Upper lobe of right lung (tissue), 1 donor: ENCODE results near the gene TRAPPC11. TPM values are rescaled to one million over a fixed set of nuclear protein-coding genes. Genes with fewer than 3 reads are reported as not detected.

Experiments used
- ATAC-seq: fragments of 200-7000 bp; cut with Tn5 transposase; one replicate; pipeline ENCODE4 v1.9.1; 2020; ENCODE audit warnings: mild to moderate bottlenecking, moderate library complexity
- DNase-seq: peaks from one replicate; pipeline ENCODE4 v3.0.0-alpha.2; 2020
- H3K27ac ChIP-seq: fragments of 200-600 bp; one replicate; pipeline ENCODE4 v1.8.0; 2022
- H3K27me3 ChIP-seq: fragments of 200-600 bp; one replicate; pipeline ENCODE4 v1.8.0; 2022; ENCODE audit warnings: mild to moderate bottlenecking
- H3K36me3 ChIP-seq: fragments of 200-600 bp; one replicate; pipeline ENCODE4 v1.8.0; 2022
- H3K4me1 ChIP-seq: fragments of 200-600 bp; one replicate; pipeline ENCODE4 v1.8.0; 2022
- H3K4me3 ChIP-seq: fragments of 200-600 bp; one replicate; pipeline ENCODE4 v1.8.0; 2022; ENCODE audit warnings: mild to moderate bottlenecking
- H3K9me3 ChIP-seq: fragments of 200-600 bp; one replicate; pipeline ENCODE4 v1.8.0; 2022
- intact Hi-C: fragments of 100-400 bp; cut with DNase I; formaldehyde crosslinking; loops from one replicate; pipeline ENCODE4 v1.11.0; 2022
- total RNA-seq: library from RNA; stranded (reverse); fragmentation: NEBNext Ultra II Directional; extraction: Animal tissue kit (Norgen Biotek cat#: 25700); gene quantifications from one replicate; pipeline ENCODE4 v1.2.1, GENCODE V29; 2021
- TF ChIP-seq, protein P1 (sequence below): fragments of 200-600 bp; IDR thresholded peaks from one replicate; pipeline ENCODE4 v1.8.0; 2022; ENCODE audit warnings: antibody characterized with exemption
- donor health status: DM: no; HTN: yes; CAD: no; lungs with severe emphysema.

TRAPPC11 gene
- total RNA-seq, 1 donor from 2014 or later = 31.7 TPM

DNA sequence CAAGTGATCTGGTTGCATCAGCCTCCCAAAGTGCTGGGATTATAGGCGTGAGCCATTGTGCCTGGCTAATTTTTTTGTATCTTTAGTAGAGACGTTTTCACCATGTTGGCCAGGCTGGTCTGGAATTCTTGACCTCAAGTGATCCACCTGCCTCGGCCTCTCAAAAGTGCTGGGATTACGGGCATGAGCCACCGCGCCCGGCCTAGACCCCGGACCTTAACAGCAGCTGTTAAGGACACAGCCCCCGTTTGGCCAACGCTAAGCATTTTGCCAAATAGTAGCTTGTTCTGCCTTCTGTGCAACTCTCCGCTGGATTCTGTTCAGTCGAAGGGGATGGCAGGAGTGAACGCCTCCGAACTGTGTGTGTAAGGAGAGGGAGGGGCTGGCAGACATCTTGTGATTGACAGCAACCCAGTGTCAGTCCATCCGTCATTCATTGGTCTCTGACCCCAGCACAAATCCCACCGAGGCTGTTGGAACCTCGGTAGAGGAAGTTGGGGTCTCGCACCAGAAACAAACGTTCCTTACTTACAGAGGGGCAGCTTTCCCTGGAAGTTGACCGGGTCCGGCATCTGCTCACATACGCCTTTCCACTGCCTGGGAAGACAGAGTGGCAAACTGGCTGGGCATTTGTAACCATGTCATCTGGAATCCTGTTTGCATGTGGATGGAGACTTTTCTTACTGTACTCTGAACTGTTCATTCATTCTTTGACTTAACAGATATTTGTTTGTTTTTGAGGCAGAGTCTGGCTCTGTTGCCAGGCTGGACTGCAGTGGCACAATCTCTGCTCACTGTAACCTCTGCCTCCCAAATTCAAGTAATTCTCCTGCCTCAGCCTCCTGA is 69.4 kb downstream of the TRAPPC11 start:
- H3K9me3 ChIP-seq = no peaks in the 10 kb centered on the region
- H3K4me3 ChIP-seq = no peak overlapping the region
- H3K27me3 ChIP-seq = no peaks in the 10 kb centered on the region
- TF ChIP-seq, protein P1, sequence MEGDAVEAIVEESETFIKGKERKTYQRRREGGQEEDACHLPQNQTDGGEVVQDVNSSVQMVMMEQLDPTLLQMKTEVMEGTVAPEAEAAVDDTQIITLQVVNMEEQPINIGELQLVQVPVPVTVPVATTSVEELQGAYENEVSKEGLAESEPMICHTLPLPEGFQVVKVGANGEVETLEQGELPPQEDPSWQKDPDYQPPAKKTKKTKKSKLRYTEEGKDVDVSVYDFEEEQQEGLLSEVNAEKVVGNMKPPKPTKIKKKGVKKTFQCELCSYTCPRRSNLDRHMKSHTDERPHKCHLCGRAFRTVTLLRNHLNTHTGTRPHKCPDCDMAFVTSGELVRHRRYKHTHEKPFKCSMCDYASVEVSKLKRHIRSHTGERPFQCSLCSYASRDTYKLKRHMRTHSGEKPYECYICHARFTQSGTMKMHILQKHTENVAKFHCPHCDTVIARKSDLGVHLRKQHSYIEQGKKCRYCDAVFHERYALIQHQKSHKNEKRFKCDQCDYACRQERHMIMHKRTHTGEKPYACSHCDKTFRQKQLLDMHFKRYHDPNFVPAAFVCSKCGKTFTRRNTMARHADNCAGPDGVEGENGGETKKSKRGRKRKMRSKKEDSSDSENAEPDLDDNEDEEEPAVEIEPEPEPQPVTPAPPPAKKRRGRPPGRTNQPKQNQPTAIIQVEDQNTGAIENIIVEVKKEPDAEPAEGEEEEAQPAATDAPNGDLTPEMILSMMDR = no peak
- intact Hi-C loops = no loop called here
- no peak overlapping the region for H3K27ac ChIP-seq
- peaks cover under 1% of the 10 kb centered on the region for H3K4me1 ChIP-seq
- ATAC-seq (no peak), DNase-seq (no peak)
- H3K36me3 ChIP-seq = no peaks in the 10 kb centered on the region

DNA sequence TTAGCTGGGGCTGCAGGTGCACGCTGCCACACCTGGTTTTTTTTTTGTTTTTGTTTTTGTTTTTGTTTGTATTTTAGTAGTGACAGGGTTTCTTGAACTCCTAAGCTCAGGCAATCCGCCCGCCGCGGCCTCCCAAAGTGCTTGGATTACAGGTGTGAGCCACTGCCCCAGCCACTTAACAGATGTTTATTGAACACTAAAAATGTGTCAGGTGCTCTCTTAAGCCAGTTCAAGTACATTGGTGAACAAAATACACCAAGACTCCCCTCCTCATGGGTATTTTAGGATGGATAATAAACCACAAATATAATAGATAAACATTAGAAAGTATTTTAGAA is 69.9 kb downstream of the TRAPPC11 start:
- Histone ChIP-seq H3K4me1 (no peaks in the 10 kb centered on the region), H3K9me3 (no peaks in the 10 kb centered on the region), H3K27me3 (no peaks in the 10 kb centered on the region), H3K4me3 (no peak overlapping the region), H3K27ac (no peak overlapping the region), H3K36me3 (no peaks in the 10 kb centered on the region)
- TF ChIP-seq, protein P1 = no peak
- ATAC-seq = no peak
- intact Hi-C loops = no loop called here
- no peak for DNase-seq

DNA sequence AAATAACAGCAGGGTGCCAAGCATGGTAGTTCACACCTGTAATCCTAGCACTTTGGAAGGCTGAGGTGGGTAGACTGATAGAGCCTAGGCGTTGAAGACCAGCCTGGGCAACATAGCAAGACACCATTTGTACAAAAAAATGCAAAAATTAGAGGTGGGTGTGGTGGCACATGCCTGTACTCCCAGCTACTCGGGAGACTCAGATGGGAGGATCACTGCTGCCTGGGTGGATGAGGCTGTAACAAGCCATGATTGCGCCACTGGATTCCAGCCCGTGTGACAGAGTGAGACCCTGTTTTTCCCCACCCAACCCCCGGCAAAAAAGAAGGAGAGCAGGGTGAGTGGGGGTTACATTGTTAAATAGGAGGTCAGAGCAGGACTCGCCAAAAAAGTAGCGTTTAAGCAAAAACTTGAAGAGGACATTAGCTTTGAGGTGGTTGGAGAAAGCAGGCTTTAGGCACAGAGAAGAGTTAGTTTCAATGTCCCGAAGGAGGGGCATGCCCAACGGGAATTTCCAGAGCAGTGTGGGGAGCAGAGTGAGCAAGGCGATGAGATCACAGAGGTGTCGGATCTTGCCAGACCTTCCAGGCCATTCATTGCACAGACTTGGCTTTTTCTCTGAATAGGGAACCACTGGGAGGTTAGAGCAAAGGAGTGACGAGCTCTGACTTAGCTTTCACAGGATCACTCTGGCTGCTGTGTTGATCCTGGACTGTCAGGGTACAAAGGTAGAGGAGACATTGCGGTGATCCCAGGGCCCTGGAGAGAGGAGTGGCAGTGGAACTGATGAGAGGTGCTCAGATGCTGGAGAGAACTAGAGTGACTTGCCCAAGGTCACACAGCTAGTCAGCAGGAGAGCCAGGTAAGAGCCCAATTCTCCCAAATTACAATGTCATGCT is 70.6 kb downstream of the TRAPPC11 start:
- Histone ChIP-seq H3K27me3 (no peaks in the 10 kb centered on the region), H3K9me3 (no peaks in the 10 kb centered on the region), H3K36me3 (no peaks in the 10 kb centered on the region), H3K4me3 (no peak overlapping the region), H3K27ac (no peak overlapping the region), H3K4me1 (no peaks in the 10 kb centered on the region)
- DNase-seq (no peak), ATAC-seq (peak; percentile 21)
- intact Hi-C loops = no loop called here
- TF ChIP-seq, protein P1 = no peak

DNA sequence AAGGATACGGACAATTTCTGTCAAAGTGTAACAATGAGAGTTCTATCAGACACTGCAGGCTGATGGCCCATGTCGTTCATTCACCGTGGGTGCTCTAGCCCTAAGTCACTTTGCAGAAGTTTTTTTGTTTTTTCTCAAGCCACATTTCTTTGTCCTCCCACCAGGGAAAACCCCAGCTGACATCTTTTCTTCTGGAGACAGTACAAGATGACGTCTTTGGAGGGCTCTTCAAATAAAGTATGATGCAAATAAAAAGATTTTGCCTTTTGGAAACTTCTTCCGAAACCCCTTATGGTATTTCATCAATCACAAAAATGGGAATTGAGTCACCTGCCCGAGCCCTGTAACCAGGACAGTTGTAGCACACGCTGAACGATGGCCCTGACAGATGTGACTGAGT is 73.2 kb downstream of the TRAPPC11 start:
- ATAC-seq = no peak
- H3K4me1 ChIP-seq = no peaks in the 10 kb centered on the region
- no peak overlapping the region for H3K27ac ChIP-seq
- no peak overlapping the region for H3K4me3 ChIP-seq
- no peak for DNase-seq
- TF ChIP-seq, protein P1 = no peak
- no peaks in the 10 kb centered on the region for H3K36me3 ChIP-seq
- H3K27me3 ChIP-seq = no peaks in the 10 kb centered on the region
- intact Hi-C loops = no loop called here
- no peaks in the 10 kb centered on the region for H3K9me3 ChIP-seq

DNA sequence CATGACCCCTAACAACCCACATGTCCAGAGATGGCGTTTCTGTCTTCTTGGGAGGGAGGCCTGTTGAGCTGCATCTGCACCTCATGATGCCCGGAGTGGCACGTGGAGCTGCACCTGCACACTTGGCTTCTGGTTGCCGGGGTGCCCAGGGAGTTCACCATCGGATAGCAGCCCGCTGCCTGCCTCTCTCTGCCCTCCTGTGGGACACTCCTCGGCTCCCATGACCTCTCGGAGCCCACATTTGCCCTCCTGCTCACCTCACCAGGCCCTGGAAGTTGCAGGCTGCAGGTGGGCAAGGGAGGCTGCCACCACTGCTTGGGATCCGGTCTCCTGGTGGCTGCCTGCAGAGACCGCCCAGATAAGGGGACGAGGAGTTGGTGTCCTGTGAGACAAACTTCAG is 74.1 kb downstream of the TRAPPC11 start:
- Histone ChIP-seq H3K4me3 (no peak overlapping the region), H3K9me3 (no peaks in the 10 kb centered on the region), H3K4me1 (no peaks in the 10 kb centered on the region), H3K27me3 (no peaks in the 10 kb centered on the region), H3K36me3 (no peaks in the 10 kb centered on the region), H3K27ac (no peak overlapping the region)
- TF ChIP-seq, protein P1 = no peak
- intact Hi-C loops = no loop called here
- no peak for DNase-seq
- ATAC-seq = no peak
